GM12878 (cell line): ENCODE measurements around the gene COQ3. TPM values are rescaled to one million over a fixed set of nuclear protein-coding genes. Genes with fewer than 3 reads are reported as not detected.

Experiments used
- BCLAF1 ChIP-seq: fragments of 450-650 bp; IDR thresholded peaks from 2 replicates; pipeline ENCODE4 v1.6.1; 2017; ENCODE audit warnings: antibody characterized with exemption, mild to moderate bottlenecking, moderate library complexity
- CBFB ChIP-seq: IDR thresholded peaks from 2 replicates; pipeline ENCODE4 v1.6.1; 2016; ENCODE audit warnings: antibody characterized with exemption, low read depth
- CHD1 ChIP-seq: IDR thresholded peaks from 2 replicates; pipeline ENCODE4 v1.6.1; 2012; ENCODE audit warnings: low read depth, low read length, improper control_type of control experiment
- CUX1 ChIP-seq: IDR thresholded peaks from 2 replicates; pipeline ENCODE4 v1.6.1; 2012; ENCODE audit warnings: improper control_type of control experiment, low read depth, low read length; ENCODE audit not compliant: insufficient replicate concordance
- EGR1 ChIP-seq, 2 experiments: IDR thresholded peaks; 1 replicate in 1 of 2; 2 replicates in 1 of 2; pipeline ENCODE4 v1.6.1; 2011 to 2012; ENCODE audit warnings: low read depth in 2 of 2, low read length in 2 of 2, borderline replicate concordance in 1 of 2, mild to moderate bottlenecking in 1 of 2, moderate library complexity in 1 of 2
- ELK1 ChIP-seq: IDR thresholded peaks from 2 replicates; pipeline ENCODE4 v1.6.1; 2012; ENCODE audit warnings: low read depth, low read length, improper control_type of control experiment
- NKRF ChIP-seq: fragments of 450-650 bp; conservative IDR thresholded peaks from 2 replicates; pipeline ENCODE4 v1.6.1; 2017; ENCODE audit warnings: mild to moderate bottlenecking, moderate library complexity
- POU2F2 ChIP-seq: IDR thresholded peaks from 3 replicates; pipeline ENCODE4 v1.6.1; 2011; ENCODE audit warnings: low read depth, mild to moderate bottlenecking, low read length, borderline replicate concordance
- SRF ChIP-seq, 2 experiments: IDR thresholded peaks; 2 replicates each; pipeline ENCODE4 v1.6.1; 2011; ENCODE audit warnings: low read depth in 2 of 2, low read length in 2 of 2, mild to moderate bottlenecking in 1 of 2, moderate library complexity in 1 of 2
- ZNF592 ChIP-seq: fragments of 450-650 bp; IDR thresholded peaks from 2 replicates; pipeline ENCODE4 v1.6.1; 2017; ENCODE audit warnings: mild to moderate bottlenecking, moderate library complexity
- polyA plus RNA-seq, 11 experiments: library from polyadenylated mRNA; depleted of rRNA in 4 of 11; unstranded in 6 of 11; stranded (reverse) in 5 of 11; fragments of >200 nt; fragmentation: Nextera tagmentation in 4 of 11; fragmentation: Illumina TruSeq in 1 of 11; extraction: Ambion mirVana in 4 of 11; extraction: Trizol in 1 of 11; gene quantifications; 1 replicate in 1 of 11; 2 replicates in 10 of 11; pipeline versions ENCODE4 v1.2.1 to v1.2.3, GENCODE V29; 2011 to 2016; ENCODE audit warnings: inconsistent platforms in 2 of 11, missing spikeins in 2 of 11, low read depth in 1 of 11
- total RNA-seq, 4 experiments: library from RNA; depleted of rRNA in 3 of 4; stranded (reverse); fragments of >200 nt in 3 of 4; fragmentation: Illumina TruSeq in 1 of 4; extraction: Trizol in 1 of 4; gene quantifications; 2 replicates each; pipeline versions ENCODE4 v1.2.1 to v1.2.3, GENCODE V29; 2013 to 2021

Gene COQ3
- total and polyA plus RNA-seq, 10 of the 15 experiments (the other 5 are each of a cell fraction or from before 2014, with no cell fraction given): 9.3 to 50.6 (median 16.0) TPM

- TF ChIP-seq ELK1: no peak
- TF ChIP-seq BCLAF1: no peak
- TF ChIP-seq CBFB: 0 out of 2 replicates have a peak, but pooled peaks have one; percentile 2
- TF ChIP-seq NKRF: no peak; the same call in 1 of the 2 replicates
- no peak for TF ChIP-seq SRF (IDR thresholded peaks at IDR 0.05; ENCODE audit: low read depth in 2 of 2, low read length in 2 of 2)
- no peak for TF ChIP-seq CUX1
- TF ChIP-seq ZNF592: no peak
- TF ChIP-seq EGR1 (IDR thresholded peaks at IDR 0.05; ENCODE audit: borderline replicate concordance in 1 of 2, low read depth in 2 of 2, low read length in 2 of 2): peak in 1 of 2 experiments; percentile 93; a peak in 2 of 3 replicates
- TF ChIP-seq POU2F2: peak; percentile 59; the same call in 1 of the 3 replicates
- no peak; the same call in 1 of the 2 replicates for TF ChIP-seq CHD1
These were observed 31.0 kb upstream of the COQ3 start, which contains the start of gene PNISR (continued) for GRCh38 chr6:99424761-99425646.
